AG09309 (cell line): ENCODE data around the gene RNASE4.
"Not testable (repeated sequence)": the region's sequence is repeated elsewhere in the genome, so short reads cannot be mapped to it uniquely, and the experiment has no call there.

Experiments used
- DNase-seq: peaks from one replicate; pipeline ENCODE4 v3.0.0-alpha.2; 2010; ENCODE audit warnings: low read depth
- H3K4me3 ChIP-seq: 2 replicates; pipeline ENCODE4 v1.5.1; 2011; ENCODE audit warnings: mild to moderate bottlenecking, low read depth, low read length, moderate library complexity; ENCODE audit not compliant: control insufficient read depth
- CTCF ChIP-seq: IDR thresholded peaks from 2 replicates; pipeline ENCODE4 v1.5.1; 2011; ENCODE audit warnings: mild to moderate bottlenecking, low read depth, low read length, inconsistent platforms; ENCODE audit not compliant: insufficient read depth, control insufficient read depth; ENCODE audit errors: missing control alignments

RNASE4 gene

GRCh38 chr14:20697273-20698017 is 13.1 kb downstream of the RNASE4 start:
- no peak overlapping the region for H3K4me3 ChIP-seq
- DNase-seq = no peak
- TF ChIP-seq CTCF = peak; percentile 73

- DNase-seq = no peak
- no peak for TF ChIP-seq CTCF
- H3K4me3 ChIP-seq = no peak overlapping the region
Measured at GRCh38 chr14:20698018-20698329, 13.6 kb downstream of the RNASE4 start.

GRCh38 chr14:20698934-20699333 is 14.6 kb downstream of the RNASE4 start:
- no peak overlapping the region for H3K4me3 ChIP-seq
- TF ChIP-seq CTCF = no peak
- no peak for DNase-seq

GRCh38 chr14:20699931-20700330 is 15.6 kb downstream of the RNASE4 start:
- no peak for TF ChIP-seq CTCF
- H3K4me3 ChIP-seq = no peak overlapping the region
- DNase-seq = no peak

- not testable (repeated sequence) for DNase-seq, H3K4me3 ChIP-seq
Measured at GRCh38 chr14:20700965-20701364, 16.6 kb downstream of the RNASE4 start.

- no peak for DNase-seq
- no peak overlapping the region for H3K4me3 ChIP-seq
- TF ChIP-seq CTCF = no peak
Measured at GRCh38 chr14:20706657-20707355, 22.4 kb downstream of the RNASE4 start.

- no peak for TF ChIP-seq CTCF
- DNase-seq = no peak
- H3K4me3 ChIP-seq = no peak overlapping the region
Measured at GRCh38 chr14:20707622-20708021, 23.3 kb downstream of the RNASE4 start.
